Stomach smooth muscle (tissue), 2 donors: ENCODE data around the gene RIT2.

Source experiments
- H3K27ac ChIP-seq: one replicate; pipeline ENCODE4 v1.7.0; 2013; ENCODE audit warnings: mild to moderate bottlenecking, low read length, inconsistent platforms
- H3K27me3 ChIP-seq, 2 donors: one replicate each; pipeline ENCODE4 v1.7.0; 2013; ENCODE audit warnings: low read length in 2 of 2; ENCODE audit not compliant: insufficient read depth in 2 of 2, control insufficient read depth in 1 of 2
- H3K36me3 ChIP-seq, 2 donors: one replicate each; pipeline ENCODE4 v1.7.0; 2013; ENCODE audit warnings: low read length in 2 of 2; ENCODE audit not compliant: control insufficient read depth in 2 of 2, insufficient read depth in 2 of 2
- H3K4me1 ChIP-seq: one replicate; pipeline ENCODE4 v1.7.0; 2013; ENCODE audit warnings: low read length; ENCODE audit not compliant: control insufficient read depth, insufficient read depth
- H3K4me3 ChIP-seq, 2 donors: one replicate each; pipeline ENCODE4 v1.7.0; 2013; ENCODE audit warnings: low read length in 2 of 2
- H3K9ac ChIP-seq, 2 donors: one replicate each; pipeline ENCODE4 v1.7.0; 2013; ENCODE audit warnings: low read length in 2 of 2, mild to moderate bottlenecking in 1 of 2
- H3K9me3 ChIP-seq, 2 donors: one replicate each; pipeline ENCODE4 v1.7.0; 2013; ENCODE audit warnings: low read length in 2 of 2; ENCODE audit not compliant: control insufficient read depth in 2 of 2
- donor health status: healthy.
- donor health status: Pancreatic carcinoma.

RIT2 gene

GRCh38 chr18:42931491-42931890 lies 184.0 kb downstream of the RIT2 start:
- H3K27me3 ChIP-seq, result no peaks in the 10 kb centered on the region
- no peaks in the 10 kb centered on the region for H3K36me3 ChIP-seq
- H3K9ac ChIP-seq, result no peak overlapping the region
- H3K4me1 ChIP-seq, result no peaks in the 10 kb centered on the region
- no peak overlapping the region for H3K4me3 ChIP-seq
- H3K9me3 ChIP-seq, result no peaks in the 10 kb centered on the region
- no peak overlapping the region for H3K27ac ChIP-seq

GRCh38 chr18:42929857-42930256 lies 185.6 kb downstream of the RIT2 start:
- H3K27ac ChIP-seq, result no peak overlapping the region
- no peaks in the 10 kb centered on the region for H3K4me1 ChIP-seq
- no peaks in the 10 kb centered on the region for H3K36me3 ChIP-seq
- H3K4me3 ChIP-seq, result no peak overlapping the region
- H3K9ac ChIP-seq, result no peak overlapping the region
- no peaks in the 10 kb centered on the region for H3K9me3 ChIP-seq
- no peaks in the 10 kb centered on the region for H3K27me3 ChIP-seq

- no peak overlapping the region for H3K4me3 ChIP-seq
- no peak overlapping the region for H3K9ac ChIP-seq
- H3K27me3 ChIP-seq, result no peaks in the 10 kb centered on the region
- H3K9me3 ChIP-seq, result no peaks in the 10 kb centered on the region
- H3K36me3 ChIP-seq, result no peaks in the 10 kb centered on the region
- no peak overlapping the region for H3K27ac ChIP-seq
- no peaks in the 10 kb centered on the region for H3K4me1 ChIP-seq
Observed at GRCh38 chr18:42929181-42929580, 186.3 kb downstream of the RIT2 start.

GRCh38 chr18:42925036-42925435 lies 190.4 kb downstream of the RIT2 start:
- Histone ChIP-seq H3K9me3 (no peaks in the 10 kb centered on the region), H3K36me3 (no peaks in the 10 kb centered on the region), H3K4me3 (no peak overlapping the region)

GRCh38 chr18:42922363-42922762 lies 193.1 kb downstream of the RIT2 start:
- H3K9me3 ChIP-seq, result no peaks in the 10 kb centered on the region
- H3K27me3 ChIP-seq, result no peaks in the 10 kb centered on the region
- H3K4me3 ChIP-seq, result no peak overlapping the region
- H3K27ac ChIP-seq, result no peak overlapping the region
- no peaks in the 10 kb centered on the region for H3K4me1 ChIP-seq
- H3K36me3 ChIP-seq, result no peaks in the 10 kb centered on the region
- no peak overlapping the region for H3K9ac ChIP-seq

More at GRCh38 chr18:42925036-42925435, 190.4 kb downstream of the RIT2 start:
- Histone ChIP-seq H3K9ac (no peak overlapping the region), H3K4me1 (no peaks in the 10 kb centered on the region), H3K27me3 (no peaks in the 10 kb centered on the region), H3K27ac (no peak overlapping the region)

- no peaks in the 10 kb centered on the region for H3K9me3 ChIP-seq
- no peak overlapping the region for H3K9ac ChIP-seq
- no peak overlapping the region for H3K4me3 ChIP-seq
- no peaks in the 10 kb centered on the region for H3K4me1 ChIP-seq
- H3K27me3 ChIP-seq, result no peaks in the 10 kb centered on the region
- H3K27ac ChIP-seq, result no peak overlapping the region
- no peaks in the 10 kb centered on the region for H3K36me3 ChIP-seq
Observed at GRCh38 chr18:42921226-42921737, 194.2 kb downstream of the RIT2 start.

GRCh38 chr18:42920621-42921020 lies 194.9 kb downstream of the RIT2 start:
- Histone ChIP-seq H3K9ac (no peak overlapping the region), H3K4me3 (no peak overlapping the region), H3K27me3 (no peaks in the 10 kb centered on the region), H3K9me3 (no peaks in the 10 kb centered on the region), H3K36me3 (no peaks in the 10 kb centered on the region), H3K27ac (no peak overlapping the region), H3K4me1 (no peaks in the 10 kb centered on the region)

GRCh38 chr18:42915299-42915698 lies 200.2 kb downstream of the RIT2 start:
- Histone ChIP-seq H3K27ac (no peak overlapping the region), H3K27me3 (no peaks in the 10 kb centered on the region), H3K9me3 (no peaks in the 10 kb centered on the region), H3K4me1 (no peaks in the 10 kb centered on the region), H3K4me3 (no peak overlapping the region), H3K36me3 (no peaks in the 10 kb centered on the region), H3K9ac (no peak overlapping the region)

GRCh38 chr18:42914476-42914875 lies 201.0 kb downstream of the RIT2 start:
- Histone ChIP-seq H3K9me3 (no peaks in the 10 kb centered on the region), H3K4me3 (no peak overlapping the region)

GRCh38 chr18:42909095-42909494 lies 206.4 kb downstream of the RIT2 start:
- H3K27ac ChIP-seq, result no peak overlapping the region
- H3K27me3 ChIP-seq, result no peaks in the 10 kb centered on the region
- H3K36me3 ChIP-seq, result no peaks in the 10 kb centered on the region
- no peaks in the 10 kb centered on the region for H3K9me3 ChIP-seq
- no peaks in the 10 kb centered on the region for H3K4me1 ChIP-seq
- H3K9ac ChIP-seq, result no peak overlapping the region
- H3K4me3 ChIP-seq, result no peak overlapping the region

More at GRCh38 chr18:42914476-42914875, 201.0 kb downstream of the RIT2 start:
- Histone ChIP-seq H3K27ac (no peak overlapping the region), H3K36me3 (no peaks in the 10 kb centered on the region), H3K4me1 (no peaks in the 10 kb centered on the region), H3K27me3 (no peaks in the 10 kb centered on the region), H3K9ac (no peak overlapping the region)

- no peak overlapping the region for H3K27ac ChIP-seq
- no peaks in the 10 kb centered on the region for H3K36me3 ChIP-seq
- H3K9me3 ChIP-seq, result no peaks in the 10 kb centered on the region
- H3K4me1 ChIP-seq, result no peaks in the 10 kb centered on the region
- no peak overlapping the region for H3K9ac ChIP-seq
- no peak overlapping the region for H3K4me3 ChIP-seq
- H3K27me3 ChIP-seq, result no peaks in the 10 kb centered on the region
Observed at GRCh38 chr18:42906761-42907160, 208.7 kb downstream of the RIT2 start.
